HCT116 (cell line): ENCODE measurements around the gene DDT. TPM values are rescaled to one million over a fixed set of nuclear protein-coding genes. Genes with fewer than 3 reads are reported as not detected.

Source experiments
- ATAC-seq: fragments of 200-7000 bp; cut with Tn5 transposase; 2 replicates; pipeline ENCODE4 v1.9.1; 2020; ENCODE audit warnings: mild to moderate bottlenecking, moderate library complexity
- BruUV-seq: library from RNA; stranded (reverse); fragments of 400-500 nt; replicated peaks from 2 replicates; lab custom pipeline; 2021; lab: Mats Ljungman, UMichigan
- CTCF ChIA-PET: fragments of 300-600 bp; sonication (Branson Sonifier 250); formaldehyde crosslinking; loops from one replicate; lab custom pipeline; 2021; ENCODE audit warnings: antibody characterized with exemption; lab: Charles Lee
- POLR2A ChIA-PET: fragments of 300-600, 350-600 bp; sonication (Branson Sonifier 250); formaldehyde crosslinking; loops from one replicate; lab custom pipeline; 2021; ENCODE audit warnings: antibody characterized with exemption; lab: Charles Lee
- RAD21 ChIA-PET, 2 experiments: fragments of 300-600 bp; sonication (Branson Sonifier 250); formaldehyde crosslinking; loops; one replicate each; lab custom pipeline; 2023; ENCODE audit warnings: low total read pairs in 2 of 2; ENCODE audit not compliant: uncharacterized antibody in 2 of 2, unreplicated experiment in 2 of 2, low non-redundant PET in 1 of 2; lab: Charles Lee
- DNase-seq: peaks from one replicate; pipeline ENCODE4 v3.0.0-alpha.2; 2010; ENCODE audit warnings: low read depth, low spot score
- H2AFZ ChIP-seq: fragments of 200-600 bp; shearing (Covaris generic), sonication (generic); 2 replicates; pipeline ENCODE4 v1.6.1; 2017; ENCODE audit warnings: low read depth, mixed run types, mixed read lengths, antibody characterized with exemption, low read length; ENCODE audit not compliant: poor library complexity, severe bottlenecking
- H3K27ac ChIP-seq: 2 replicates; pipeline ENCODE4 v1.5.1; 2012; ENCODE audit warnings: low read depth, low read length
- H3K27me3 ChIP-seq: fragments of 200-600 bp; sonication (generic); 2 replicates; pipeline ENCODE4 v1.6.1; 2016; ENCODE audit warnings: mixed run types, low read length, mixed read lengths; ENCODE audit not compliant: insufficient read depth
- H3K36me3 ChIP-seq, 2 experiments: fragments of 200-500 bp in 1 of 2; fragments of 200-600 bp in 1 of 2; sonication (Bioruptor generic) in 1 of 2; sonication (generic) in 1 of 2; 2 replicates each; pipeline versions ENCODE4 v1.5.1 to v1.6.1; 2014 to 2016; ENCODE audit warnings: low read length in 2 of 2, inconsistent platforms in 1 of 2, mixed read lengths in 1 of 2, mixed run types in 1 of 2; ENCODE audit not compliant: insufficient read depth in 2 of 2, control insufficient read depth in 1 of 2
- H3K4me1 ChIP-seq, 2 experiments: fragments of 200-600 bp in 1 of 2; sonication (generic) in 1 of 2; 2 replicates each; pipeline versions ENCODE4 v1.5.1 to v1.6.1; 2012 to 2017; ENCODE audit warnings: low read length in 2 of 2, inconsistent platforms in 1 of 2, mild to moderate bottlenecking in 1 of 2, mixed read lengths in 1 of 2, mixed run types in 1 of 2, moderate library complexity in 1 of 2; ENCODE audit not compliant: insufficient read depth in 2 of 2, control insufficient read depth in 1 of 2
- H3K4me2 ChIP-seq: fragments of 200-600 bp; sonication (generic); 2 replicates; pipeline ENCODE4 v1.6.1; 2017; ENCODE audit warnings: mixed run types, low read length, mixed read lengths
- H3K4me3 ChIP-seq, 2 experiments: fragments of 200-600 bp in 1 of 2; sonication (generic) in 1 of 2; replicated peaks in 1 of 2; 2 replicates each; pipeline ENCODE4 v1.5.1; 2011 to 2016; ENCODE audit warnings: low read length in 2 of 2, control low read depth in 1 of 2, low read depth in 1 of 2, mild to moderate bottlenecking in 1 of 2, mixed read lengths in 1 of 2, mixed run types in 1 of 2
- H3K79me2 ChIP-seq: fragments of 200-600 bp; sonication (generic); 2 replicates; pipeline ENCODE4 v1.6.1; 2017; ENCODE audit warnings: mild to moderate bottlenecking, mixed run types, low read length, moderate library complexity, mixed read lengths; ENCODE audit not compliant: insufficient read depth
- H3K9ac ChIP-seq: fragments of 200-600 bp; sonication (generic); 2 replicates; pipeline ENCODE4 v1.6.1; 2016; ENCODE audit warnings: low read length, mixed read lengths
- H3K9me2 ChIP-seq: fragments of 200-600 bp; sonication (generic), shearing (Covaris generic); 2 replicates; pipeline ENCODE4 v1.6.1; 2017; ENCODE audit warnings: mixed run types, mild to moderate bottlenecking, moderate library complexity; ENCODE audit not compliant: insufficient read depth
- H3K9me3 ChIP-seq, 2 experiments: fragments of 200-500 bp in 1 of 2; fragments of 200-600 bp in 1 of 2; sonication (Bioruptor generic) in 1 of 2; sonication (generic) in 1 of 2; 2 replicates each; pipeline ENCODE4 v1.6.1; 2014 to 2017; ENCODE audit warnings: low read length in 2 of 2, mixed read lengths in 2 of 2, inconsistent platforms in 1 of 2, low read depth in 1 of 2, mild to moderate bottlenecking in 1 of 2, mixed run types in 1 of 2, moderate library complexity in 1 of 2; ENCODE audit not compliant: control insufficient read depth in 1 of 2, insufficient read depth in 1 of 2
- H4K20me1 ChIP-seq: fragments of 200-600 bp; sonication (generic), shearing (Covaris generic); 2 replicates; pipeline ENCODE4 v1.6.1; 2017; ENCODE audit warnings: mixed run types, mild to moderate bottlenecking, moderate library complexity; ENCODE audit not compliant: insufficient read depth
- ATF3 ChIP-seq: IDR thresholded peaks from 2 replicates; pipeline ENCODE4 v1.6.1; 2012
- ELF1 ChIP-seq: IDR thresholded peaks from 2 replicates; pipeline ENCODE4 v1.6.1; 2012; ENCODE audit warnings: low read depth, borderline replicate concordance
- EZH2 ChIP-seq: fragments of 200-600 bp; sonication (generic); IDR thresholded peaks from 2 replicates; pipeline ENCODE4 v1.6.1; 2017; ENCODE audit warnings: antibody characterized with exemption, mixed run types
- EZH2phosphoT487 ChIP-seq: fragments of 200-600 bp; IDR thresholded peaks from 2 replicates; pipeline ENCODE4 v1.6.1; 2018; ENCODE audit warnings: antibody characterized with exemption, borderline replicate concordance
- POLR2A ChIP-seq: IDR thresholded peaks from 2 replicates; pipeline ENCODE4 v1.7.0; 2011; ENCODE audit warnings: borderline replicate concordance; ENCODE audit not compliant: insufficient read depth, insufficient read length; ENCODE audit errors: extremely low read depth
- POLR2AphosphoS5 ChIP-seq: IDR thresholded peaks from 2 replicates; pipeline ENCODE4 v1.6.1; 2011; ENCODE audit warnings: mild to moderate bottlenecking, low read depth, low read length, moderate library complexity
- RAD21 ChIP-seq: IDR thresholded peaks from 2 replicates; pipeline ENCODE4 v1.6.1; 2012; ENCODE audit warnings: low read depth, mild to moderate bottlenecking
- REST ChIP-seq: IDR thresholded peaks from 2 replicates; pipeline ENCODE4 v1.6.1; 2012; ENCODE audit warnings: low read depth
- SIN3A ChIP-seq: IDR thresholded peaks from 2 replicates; pipeline ENCODE4 v1.6.1; 2012; ENCODE audit warnings: low read depth
- SP1 ChIP-seq: IDR thresholded peaks from 2 replicates; pipeline ENCODE4 v1.6.1; 2012; ENCODE audit warnings: low read depth
- TCF7L2 ChIP-seq: IDR thresholded peaks from 2 replicates; pipeline ENCODE4 v1.7.0; 2011; ENCODE audit warnings: borderline replicate concordance, inconsistent platforms; ENCODE audit not compliant: insufficient read depth, insufficient read length; ENCODE audit errors: extremely low read depth
- YY1 ChIP-seq: IDR thresholded peaks from 2 replicates; pipeline ENCODE4 v1.6.1; 2011; ENCODE audit warnings: low read length, low read depth, moderate library complexity, mild to moderate bottlenecking; ENCODE audit not compliant: insufficient replicate concordance; ENCODE audit errors: extremely low read depth
- intact Hi-C: fragments of 100-400 bp; cut with micrococcal nuclease; formaldehyde crosslinking; loops from 2 replicates; pipeline ENCODE4 v1.10.0; 2022
- total RNA-seq: library from RNA; stranded (reverse); gene quantifications from one replicate; pipeline ENCODE4 v1.2.1, GENCODE V29; 2021; ENCODE audit not compliant: unreplicated experiment

DDT gene
- total RNA-seq, 1 experiment from 2014 or later: 217 TPM

- Histone ChIP-seq H3K4me2 (no peak overlapping the region), H3K9me2 (no peaks in the 10 kb centered on the region), H3K9ac (no peak overlapping the region), H3K4me1 (peaks cover 6 to 8% of the 10 kb centered on the region in 2 experiments; a peak in 3 of 4 replicates), H3K4me3 (no peak overlapping the region), H4K20me1 (0 out of 2 replicates have a peak, but pooled peaks cover 5% of the 10 kb centered on the region), H3K27me3 (no peaks in the 10 kb centered on the region), H2AFZ (no peak overlapping the region), H3K79me2 (peaks cover 36% of the 10 kb centered on the region), H3K27ac (no peak overlapping the region), H3K9me3 (no peaks in the 10 kb centered on the region; a peak in 1 of 4 replicates), H3K36me3 (no peaks in the 10 kb centered on the region)
- ATAC-seq (no peak), DNase-seq (no peak)
- ChIA-PET RAD21 (no interaction called here), POLR2A (interaction anchor here (1.3 kb wide), 1 partner anchor 13 kb away, joined by 3 read pairs; no protein-coding TSS in a partner anchor), CTCF (interaction anchor here (0.9 kb wide), 1 partner anchor 147 kb away, joined by 3 read pairs; no protein-coding TSS in a partner anchor)
- intact Hi-C loops: loop anchor here (10.0 kb wide), 1 partner anchor 145 kb away; no protein-coding TSS in a partner anchor
- no TSS peak for BruUV-seq
- no peak for TF ChIP-seq TCF7L2
- no peak for TF ChIP-seq POLR2A
- no peak for TF ChIP-seq RAD21
- TF ChIP-seq ATF3: no peak
- no peak for TF ChIP-seq ELF1
- no peak for TF ChIP-seq YY1
- no peak for TF ChIP-seq EZH2phosphoT487
- no peak for TF ChIP-seq EZH2
- TF ChIP-seq SP1: no peak
- TF ChIP-seq SIN3A: no peak
- TF ChIP-seq POLR2AphosphoS5: no peak
- no peak for TF ChIP-seq REST
Measured at GRCh38 chr22:24010018-24010391, 35.8 kb upstream of the DDT start.
